GM23248 (cell line): ENCODE data around the gene SCN4B. TPM values are rescaled to one million over a fixed set of nuclear protein-coding genes. Genes with fewer than 3 reads are reported as not detected.

Source experiments
- DNase-seq: peaks from one replicate; pipeline ENCODE4 v3.0.0-alpha.2; 2015
- H2AFZ ChIP-seq: fragments of 200-600 bp; sonication (generic); 2 replicates; pipeline ENCODE4 v1.6.1; 2016; ENCODE audit warnings: antibody characterized with exemption
- H3F3A ChIP-seq: fragments of 200-600 bp; sonication (generic); 2 replicates; pipeline ENCODE4 v1.6.1; 2016; ENCODE audit warnings: mild to moderate bottlenecking, antibody characterized with exemption, mixed run types; ENCODE audit not compliant: insufficient read depth
- H3K27ac ChIP-seq: fragments of 200-600 bp; sonication (generic); 2 replicates; pipeline ENCODE4 v1.5.1; 2016; ENCODE audit warnings: mild to moderate bottlenecking
- H3K27me3 ChIP-seq: fragments of 200-600 bp; sonication (generic); replicated peaks from 2 replicates; pipeline ENCODE4 v1.6.1; 2016; ENCODE audit warnings: mild to moderate bottlenecking; ENCODE audit not compliant: insufficient read depth
- H3K36me3 ChIP-seq: fragments of 200-600 bp; sonication (generic); 2 replicates; pipeline ENCODE4 v1.6.1; 2016; ENCODE audit warnings: low read depth, mild to moderate bottlenecking
- H3K4me1 ChIP-seq: fragments of 200-600 bp; sonication (generic); 2 replicates; pipeline ENCODE4 v1.6.1; 2016; ENCODE audit warnings: mild to moderate bottlenecking; ENCODE audit not compliant: insufficient read depth
- H3K4me2 ChIP-seq: fragments of 200-600 bp; sonication (generic); one replicate; pipeline ENCODE4 v1.6.1; 2016; ENCODE audit warnings: mild to moderate bottlenecking; ENCODE audit not compliant: unreplicated experiment
- H3K4me3 ChIP-seq: fragments of 200-600 bp; sonication (generic); 2 replicates; pipeline ENCODE4 v1.5.1; 2016; ENCODE audit warnings: mild to moderate bottlenecking
- H3K79me2 ChIP-seq: fragments of 200-600 bp; sonication (generic); 2 replicates; pipeline ENCODE4 v1.6.1; 2016; ENCODE audit warnings: mild to moderate bottlenecking; ENCODE audit not compliant: insufficient read depth
- H3K9ac ChIP-seq: fragments of 200-600 bp; sonication (generic); 2 replicates; pipeline ENCODE4 v1.6.1; 2016; ENCODE audit warnings: mild to moderate bottlenecking
- H3K9me2 ChIP-seq: fragments of 200-600 bp; sonication (generic); 2 replicates; pipeline ENCODE4 v1.6.1; 2016; ENCODE audit warnings: mixed run types, mild to moderate bottlenecking, moderate library complexity; ENCODE audit not compliant: insufficient read depth
- H3K9me3 ChIP-seq: fragments of 200-600 bp; sonication (generic); one replicate; pipeline ENCODE4 v1.6.1; 2017; ENCODE audit warnings: low read depth
- H4K20me1 ChIP-seq: fragments of 200-600 bp; sonication (generic); 2 replicates; pipeline ENCODE4 v1.6.0; 2016; ENCODE audit not compliant: insufficient read depth
- EZH2 ChIP-seq: fragments of 200-600 bp; sonication (generic); IDR thresholded peaks from 2 replicates; pipeline ENCODE4 v1.6.1; 2018; ENCODE audit warnings: antibody characterized with exemption, mild to moderate bottlenecking; ENCODE audit not compliant: insufficient read depth, poor library complexity, severe bottlenecking
- EZH2phosphoT487 ChIP-seq: fragments of 200-600 bp; sonication (generic); IDR thresholded peaks from 2 replicates; pipeline ENCODE4 v1.6.1; 2018; ENCODE audit warnings: antibody characterized with exemption, moderate library complexity, mild to moderate bottlenecking, low read depth; ENCODE audit not compliant: insufficient read depth
- WGBS, 2 experiments: methylation state at CpG; one replicate each; pipeline ENCODE4 v1.1.6; 2015 to 2017; ENCODE audit warnings: low lambda C conversion rate in 2 of 2, low coverage in 1 of 2; ENCODE audit errors: missing lambda C conversion rate in 2 of 2; 5-methylcytosine and 5-hydroxymethylcytosine counted together
- in situ Hi-C: fragments of 300-500 bp; cut with MboI; formaldehyde crosslinking; loops from 2 replicates; pipeline ENCODE4 v1.15.0; 2020
- polyA plus RNA-seq: library from polyadenylated mRNA; unstranded; fragments of >200 nt; fragmentation: Nextera tagmentation; extraction: Ambion mirVana; gene quantifications from 2 replicates; pipeline ENCODE4 v1.2.1, GENCODE V29; 2016
- total RNA-seq: library from RNA; depleted of rRNA; stranded (reverse); fragments of >200 nt; shearing (Covaris generic); gene quantifications from 2 replicates; pipeline ENCODE4 v1.2.3, GENCODE V29; 2014

Gene SCN4B
- total and polyA plus RNA-seq, 2 experiments from 2014 or later, result not detected

DNA sequence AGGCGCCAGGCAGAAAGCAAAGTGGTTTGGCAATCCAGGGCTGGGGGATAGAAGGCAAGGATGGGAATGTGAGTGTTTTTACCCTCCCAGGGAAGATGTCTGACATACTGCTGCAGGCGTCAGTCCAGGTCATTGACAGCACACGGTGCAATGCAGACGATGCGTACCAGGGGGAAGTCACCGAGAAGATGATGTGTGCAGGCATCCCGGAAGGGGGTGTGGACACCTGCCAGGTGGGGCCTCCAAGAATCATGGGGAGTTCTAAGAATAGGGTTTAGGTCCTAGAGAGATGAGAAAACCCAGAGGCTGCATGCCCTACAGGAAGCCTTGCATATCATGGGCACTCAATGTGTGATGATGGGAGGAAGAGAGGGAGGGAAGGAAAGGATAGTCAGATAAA, 37.6 kb downstream of the SCN4B start:
- no peaks in the 10 kb centered on the region for H4K20me1 ChIP-seq
- H3K4me1 ChIP-seq, result no peaks in the 10 kb centered on the region
- no peaks in the 10 kb centered on the region for H3K79me2 ChIP-seq
- peaks cover 10% of the 10 kb centered on the region; the same call in 1 of the 2 replicates for H3K27me3 ChIP-seq
- H3F3A ChIP-seq, result no peaks in the 10 kb centered on the region
- no peaks in the 10 kb centered on the region for H3K9me3 ChIP-seq
- no peak overlapping the region for H3K4me3 ChIP-seq
- H2AFZ ChIP-seq, result no peak overlapping the region
- in situ Hi-C loops, result no loop called here
- no peak overlapping the region for H3K9ac ChIP-seq
- no peaks in the 10 kb centered on the region for H3K9me2 ChIP-seq
- 67 to 70% methylated on average over 7 of the region's 7 CpGs for WGBS, 2 experiments
- TF ChIP-seq EZH2phosphoT487 (no peak), EZH2 (no peak)
- H3K36me3 ChIP-seq, result no peaks in the 10 kb centered on the region
- no peak overlapping the region for H3K4me2 ChIP-seq
- no peak overlapping the region for H3K27ac ChIP-seq
- no peak for DNase-seq

DNA sequence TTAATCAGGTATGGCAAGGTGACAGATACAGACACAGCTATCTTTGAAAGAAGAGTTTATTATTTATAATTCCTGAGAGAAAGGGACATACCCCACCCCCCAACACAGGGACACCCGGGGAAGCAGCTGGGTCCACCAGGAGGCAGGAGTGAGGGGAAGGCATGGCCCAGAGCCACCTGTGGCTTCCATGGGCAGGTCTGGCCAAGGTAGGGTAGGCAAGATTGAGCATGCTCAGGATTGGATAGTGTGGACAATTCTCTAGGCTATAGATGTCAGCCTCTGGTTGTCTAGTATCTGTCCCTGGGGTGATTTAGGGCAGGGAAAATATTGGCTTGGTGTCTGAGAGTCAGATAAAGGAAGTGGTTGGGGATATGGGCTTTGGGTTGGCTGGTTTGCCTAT, 38.4 kb downstream of the SCN4B start:
- no peak overlapping the region for H3K27ac ChIP-seq
- peaks cover 2% of the 10 kb centered on the region; the same call in 1 of the 2 replicates for H3K27me3 ChIP-seq
- no peak overlapping the region for H2AFZ ChIP-seq
- H3K4me1 ChIP-seq, result no peaks in the 10 kb centered on the region
- H3K9ac ChIP-seq, result no peak overlapping the region
- H3K4me3 ChIP-seq, result no peak overlapping the region
- no peaks in the 10 kb centered on the region for H3F3A ChIP-seq
- WGBS, 2 experiments, result 0 to 5% methylated on average over 1 of the region's 1 CpG
- no peaks in the 10 kb centered on the region for H4K20me1 ChIP-seq
- H3K9me2 ChIP-seq, result no peaks in the 10 kb centered on the region
- H3K4me2 ChIP-seq, result no peak overlapping the region
- H3K79me2 ChIP-seq, result no peaks in the 10 kb centered on the region
- TF ChIP-seq EZH2phosphoT487 (no peak), EZH2 (no peak)
- DNase-seq, result no peak
- no peaks in the 10 kb centered on the region for H3K36me3 ChIP-seq
- H3K9me3 ChIP-seq, result no peaks in the 10 kb centered on the region
- in situ Hi-C loops, result no loop called here

DNA sequence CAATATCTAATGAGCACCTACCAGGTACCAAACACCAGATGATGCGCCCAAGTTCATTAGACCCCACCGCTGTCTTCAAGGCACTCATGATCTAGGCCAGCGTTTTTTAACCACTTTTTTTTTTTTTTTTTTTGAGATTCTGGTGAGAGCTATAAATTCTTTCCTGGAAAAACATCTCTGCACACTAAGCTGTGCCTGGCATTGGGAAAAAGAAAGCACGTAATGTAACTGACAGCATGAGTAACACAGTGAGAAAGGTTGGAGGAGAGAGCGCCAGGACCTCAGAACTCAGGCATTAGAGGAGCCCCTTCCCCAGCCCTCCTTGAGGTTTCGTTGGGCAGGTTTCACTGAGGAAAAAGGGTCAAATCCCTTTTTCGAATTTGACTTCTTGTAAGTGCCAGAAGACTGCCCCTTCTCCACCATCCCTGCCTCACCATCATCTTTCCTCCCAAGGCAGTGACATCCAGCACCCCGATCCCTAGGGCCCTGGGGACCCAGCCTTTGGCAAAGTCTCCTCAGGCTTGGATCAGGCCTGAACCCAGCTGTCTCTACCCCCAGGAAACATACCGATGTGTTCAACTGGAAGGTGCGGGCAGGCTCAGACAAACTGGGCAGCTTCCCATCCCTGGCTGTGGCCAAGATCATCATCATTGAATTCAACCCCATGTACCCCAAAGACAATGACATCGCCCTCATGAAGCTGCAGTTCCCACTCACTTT, 39.8 kb downstream of the SCN4B start:
- Histone ChIP-seq H3K4me3 (no peak overlapping the region), H4K20me1 (no peaks in the 10 kb centered on the region), H3K4me2 (no peak overlapping the region), H3K9me2 (no peaks in the 10 kb centered on the region), H3F3A (no peaks in the 10 kb centered on the region), H3K27me3 (no peaks in the 10 kb centered on the region), H3K27ac (no peak overlapping the region), H2AFZ (no peak overlapping the region), H3K9ac (no peak overlapping the region), H3K9me3 (no peaks in the 10 kb centered on the region), H3K4me1 (no peaks in the 10 kb centered on the region), H3K36me3 (no peaks in the 10 kb centered on the region), H3K79me2 (no peaks in the 10 kb centered on the region)
- no peak for TF ChIP-seq EZH2phosphoT487
- DNase-seq, result no peak
- 49 to 53% methylated on average over 11 of the region's 11 CpGs for WGBS, 2 experiments
- in situ Hi-C loops, result no loop called here

DNA sequence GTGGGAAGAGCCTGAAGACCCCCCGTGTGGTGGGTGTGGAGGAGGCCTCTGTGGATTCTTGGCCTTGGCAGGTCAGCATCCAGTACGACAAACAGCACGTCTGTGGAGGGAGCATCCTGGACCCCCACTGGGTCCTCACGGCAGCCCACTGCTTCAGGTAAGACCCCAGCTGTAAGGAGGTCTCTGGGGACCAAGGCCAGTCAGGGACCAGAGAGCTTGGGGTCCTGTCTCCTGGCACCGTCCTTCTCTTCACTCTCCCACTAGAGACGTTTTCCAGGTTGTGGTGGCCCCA, 40.9 kb downstream of the SCN4B start:
- no peak overlapping the region for H3K27ac ChIP-seq
- DNase-seq, result no peak
- H3K9me2 ChIP-seq, result no peaks in the 10 kb centered on the region
- in situ Hi-C loops, result no loop called here
- no peaks in the 10 kb centered on the region for H3K4me1 ChIP-seq
- H3K9ac ChIP-seq, result no peak overlapping the region
- no peaks in the 10 kb centered on the region for H3K36me3 ChIP-seq
- WGBS, 2 experiments, result 48% methylated on average over 5 to 6 of the region's 6 CpGs
- no peak overlapping the region for H3K4me3 ChIP-seq
- H4K20me1 ChIP-seq, result no peaks in the 10 kb centered on the region
- H3F3A ChIP-seq, result no peaks in the 10 kb centered on the region
- no peaks in the 10 kb centered on the region for H3K9me3 ChIP-seq
- no peaks in the 10 kb centered on the region for H3K27me3 ChIP-seq
- no peak overlapping the region for H2AFZ ChIP-seq
- TF ChIP-seq EZH2phosphoT487, result no peak
- TF ChIP-seq EZH2, result no peak
- no peaks in the 10 kb centered on the region for H3K79me2 ChIP-seq
- no peak overlapping the region for H3K4me2 ChIP-seq
